Hindlimb muscle (tissue), 1 donor: ENCODE data around the gene PRKACB. TPM values are rescaled to one million over a fixed set of nuclear protein-coding genes. Genes with fewer than 3 reads are reported as not detected.
"Not testable (repeated sequence)": the region's sequence is repeated elsewhere in the genome, so short reads cannot be mapped to it uniquely, and the experiment has no call there.

Experiments
- DNase-seq: peaks from one replicate; pipeline ENCODE4 v3.0.0-alpha.2; 2013
- polyA plus RNA-seq: library from polyadenylated mRNA; unstranded; fragments of 120-200 nt; gene quantifications from one replicate; pipeline ENCODE4 v1.2.1, GENCODE V29; 2013; ENCODE audit not compliant: insufficient read length

The PRKACB gene
- polyA plus RNA-seq, result 21.3 TPM

DNA sequence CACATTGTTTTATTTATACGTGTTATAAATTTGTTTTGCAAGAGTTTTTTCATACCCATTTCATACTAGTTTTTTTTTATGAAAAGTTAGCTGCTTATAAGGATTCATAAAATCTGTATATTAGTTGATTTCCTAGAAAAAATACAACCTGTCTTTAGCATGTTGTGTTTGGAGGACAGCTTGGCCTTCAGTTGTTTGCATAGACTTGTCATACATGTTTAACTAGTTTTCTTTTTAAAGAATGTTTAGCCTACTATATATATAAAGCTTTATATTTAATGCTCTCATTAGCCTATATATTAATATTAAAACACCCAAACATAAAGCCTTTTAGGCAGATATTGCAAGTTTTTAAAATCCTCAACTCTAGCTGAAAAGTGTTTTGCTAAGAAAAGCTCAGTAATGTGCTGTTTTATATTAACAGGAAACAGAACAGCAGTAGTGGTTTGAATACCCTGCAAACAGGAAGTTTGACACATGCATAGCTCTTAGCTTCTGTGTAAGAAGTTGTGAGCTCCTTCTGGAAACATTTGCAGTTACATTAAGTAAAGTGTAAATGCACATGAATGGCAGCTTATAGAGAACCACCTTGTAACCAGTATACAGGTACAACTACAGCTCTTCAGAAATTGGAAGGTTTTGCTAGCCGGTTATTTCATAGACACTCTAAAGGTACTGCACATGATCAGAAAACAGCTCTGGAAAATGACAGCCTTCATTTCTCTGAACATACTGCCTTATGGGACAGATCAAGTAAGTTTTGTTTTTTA lies at the start of gene PRKACB:
Gene PRKACB (plus strand): TSS at position 476 of the 770 bp plus-strand sequence. CDS start 91 bp downstream, at position 567.
- peak; percentile 8 for DNase-seq

DNA sequence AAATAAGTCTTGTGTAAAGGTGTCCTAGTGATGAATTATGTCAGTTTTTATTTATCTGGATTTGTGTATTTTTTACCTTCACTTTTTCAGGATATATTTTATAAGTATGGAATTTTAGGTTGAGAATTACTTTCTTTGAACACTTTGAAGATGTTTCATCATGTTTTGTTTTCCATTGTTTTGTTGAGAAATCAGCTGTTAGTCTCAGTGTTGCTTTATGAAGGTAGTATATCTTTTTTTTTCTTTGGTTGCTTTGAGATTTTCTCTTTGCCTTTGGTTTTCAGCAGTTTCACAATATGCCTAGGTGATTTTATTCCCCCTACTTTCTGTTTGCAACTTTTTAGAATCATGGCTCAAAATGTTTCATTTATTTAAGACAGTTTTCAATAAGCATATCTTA lies 48.8 kb upstream of the PRKACB start:
- no peak for DNase-seq

DNA sequence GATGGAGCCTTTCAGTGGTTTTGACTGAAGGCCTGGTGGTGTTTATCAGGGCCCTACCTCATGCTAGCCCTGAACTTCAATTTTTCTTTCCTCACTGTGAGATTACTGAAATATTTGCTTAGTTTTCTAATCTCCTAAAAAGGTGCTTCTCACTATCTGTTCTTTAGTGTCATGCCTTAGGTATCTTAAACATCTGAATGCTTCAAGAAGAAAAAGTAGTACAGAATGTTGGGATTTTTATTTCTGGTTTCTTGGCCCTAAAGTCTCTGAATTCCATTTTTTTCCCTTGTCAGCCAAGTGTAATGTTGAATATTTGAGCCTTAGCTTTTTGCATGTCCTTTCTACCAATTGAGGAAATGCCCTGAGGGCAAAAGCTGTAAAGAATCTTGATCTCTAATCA lies 47.9 kb upstream of the PRKACB start:
- DNase-seq, result no peak

DNA sequence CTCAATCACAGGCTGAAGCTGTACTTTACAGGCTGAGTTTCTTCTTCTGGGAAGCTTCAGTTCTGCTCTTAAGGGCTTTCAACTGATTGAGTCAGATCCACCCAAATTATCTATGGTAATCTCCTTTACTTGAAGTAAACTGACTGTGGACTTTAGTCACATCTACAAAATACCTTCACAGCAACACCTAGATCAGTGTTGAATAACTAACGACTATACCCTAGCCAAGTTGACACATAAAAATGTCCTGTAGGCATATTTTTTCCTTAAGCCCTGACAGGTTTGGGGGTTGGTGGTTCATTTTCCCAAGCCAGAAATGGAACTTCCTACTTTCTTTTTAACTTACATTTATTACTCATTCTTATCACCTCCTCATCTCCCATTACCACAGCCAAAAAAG lies 42.9 kb upstream of the PRKACB start:
- DNase-seq, result no peak

DNA sequence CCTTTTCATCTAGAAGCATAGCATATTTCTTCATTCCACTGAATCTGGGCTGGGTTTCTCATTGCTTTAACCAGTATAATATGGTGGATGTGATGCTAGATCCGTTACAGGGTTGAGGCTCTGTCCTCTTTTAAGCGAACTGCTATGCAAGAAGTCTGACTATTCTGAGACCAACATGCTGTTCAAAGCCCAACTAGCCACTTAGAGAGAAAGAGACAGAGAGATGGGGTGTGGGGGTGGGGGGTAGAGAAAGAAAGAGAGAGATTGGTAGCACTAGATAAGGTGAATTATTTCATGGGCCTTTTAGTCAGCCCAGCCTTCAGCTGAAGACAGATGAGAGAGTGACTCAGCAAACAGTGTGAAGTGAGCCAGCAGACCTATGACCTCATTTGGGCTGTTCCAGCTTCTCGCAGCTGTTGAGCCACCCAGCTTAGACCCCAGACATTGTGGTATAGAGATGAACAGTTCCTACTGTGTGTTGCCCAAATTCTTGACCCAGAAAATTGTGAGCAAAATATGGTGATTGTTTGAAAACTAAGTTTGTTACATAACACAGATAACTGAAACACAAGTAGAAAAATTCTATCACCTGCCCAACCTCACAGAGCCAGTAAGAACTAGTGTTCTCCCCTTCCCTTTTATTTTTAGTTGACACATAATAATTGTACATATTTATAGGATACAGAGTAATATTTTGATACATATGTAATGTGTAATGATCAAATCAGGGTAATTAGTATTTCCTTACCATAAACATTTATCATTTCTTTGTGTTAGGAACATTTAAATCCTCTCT lies 40.7 kb upstream of the PRKACB start:
- DNase-seq, result peak; percentile 25

DNA sequence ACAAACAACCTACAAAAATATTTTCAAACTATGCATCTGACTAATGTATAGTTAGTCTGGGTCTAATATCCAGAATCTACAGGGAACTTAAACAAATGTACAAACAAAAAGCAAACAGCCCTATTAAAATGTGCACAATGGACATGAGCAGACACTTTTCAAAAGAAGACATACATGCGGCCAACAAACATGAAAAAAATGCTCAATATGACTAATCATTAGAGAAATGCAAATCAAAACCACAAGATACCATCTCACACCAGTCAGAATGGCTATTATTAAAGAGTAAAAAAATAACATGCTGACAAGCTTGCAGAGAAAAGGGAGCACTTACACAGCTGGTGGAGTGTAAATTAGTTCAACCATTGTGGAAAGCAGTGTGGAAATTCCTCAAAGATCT lies 36.5 kb upstream of the PRKACB start:
- not testable (repeated sequence) for DNase-seq

DNA sequence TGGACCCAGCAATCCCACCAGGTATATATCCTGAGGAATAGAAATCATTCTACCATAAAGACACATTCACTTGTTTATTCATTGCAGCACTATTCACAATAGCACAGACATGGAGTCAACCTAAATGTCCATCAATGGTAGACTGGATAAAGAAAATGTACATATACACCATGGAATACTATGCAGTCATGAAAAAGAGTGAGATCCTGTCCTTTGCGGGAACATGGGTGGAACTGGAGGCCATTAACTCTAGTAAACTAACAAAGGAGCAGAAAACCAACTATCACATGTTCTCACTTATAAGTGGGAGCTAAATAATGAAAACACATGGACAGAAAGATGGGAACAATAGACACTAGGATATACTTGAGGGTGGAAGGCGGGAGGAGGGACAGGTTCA lies 36.1 kb upstream of the PRKACB start:
- DNase-seq, result no peak

DNA sequence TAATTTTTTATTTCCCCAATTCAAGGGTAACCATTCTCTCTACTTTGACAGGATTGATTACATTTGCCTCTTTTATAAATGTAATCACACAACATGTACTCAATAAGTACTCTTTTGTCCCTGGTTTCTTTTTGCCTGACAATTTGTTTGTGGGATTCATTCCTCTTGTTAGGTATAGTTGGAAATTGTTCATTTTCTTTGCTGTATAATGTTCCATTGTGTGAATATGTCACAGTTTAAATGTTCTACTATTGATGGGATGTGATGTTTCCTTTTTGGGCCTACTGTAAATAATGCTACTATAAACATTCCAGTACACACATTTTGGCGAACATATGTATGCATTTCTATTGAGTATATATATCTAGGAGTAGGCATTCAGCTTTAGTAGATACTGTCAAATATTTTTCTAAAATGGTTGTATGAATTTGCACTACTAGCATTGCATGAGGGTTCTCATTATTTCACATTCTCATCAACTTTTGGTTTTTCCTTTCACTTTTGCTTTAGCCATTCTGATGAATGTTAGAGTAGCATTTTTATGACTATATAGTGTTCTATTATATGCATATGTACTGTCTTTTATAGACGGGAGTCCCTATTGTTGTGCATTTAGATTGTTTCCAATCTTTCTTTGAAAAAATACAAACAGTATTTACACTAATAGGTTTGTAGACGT lies 35.0 kb upstream of the PRKACB start:
- DNase-seq, result no peak

DNA sequence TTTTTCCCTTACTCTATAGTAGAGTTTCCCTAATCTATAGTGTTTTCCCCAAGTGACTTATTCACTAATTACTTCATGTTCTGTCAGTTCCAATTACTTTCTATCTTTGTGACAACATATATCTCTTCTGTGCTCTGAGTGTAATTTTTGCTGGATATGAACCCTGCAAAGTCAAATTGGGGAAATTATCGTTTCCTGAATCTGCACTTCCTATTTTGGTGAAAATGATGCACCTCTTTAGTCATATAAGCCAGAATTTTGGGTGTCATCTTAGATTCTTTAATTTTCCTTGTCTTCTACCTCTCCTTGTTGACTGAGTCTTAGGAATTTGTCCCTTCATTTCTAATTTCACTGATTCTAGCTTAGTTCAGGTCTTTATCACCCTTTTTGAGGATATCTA lies 33.4 kb upstream of the PRKACB start:
- DNase-seq, result no peak

DNA sequence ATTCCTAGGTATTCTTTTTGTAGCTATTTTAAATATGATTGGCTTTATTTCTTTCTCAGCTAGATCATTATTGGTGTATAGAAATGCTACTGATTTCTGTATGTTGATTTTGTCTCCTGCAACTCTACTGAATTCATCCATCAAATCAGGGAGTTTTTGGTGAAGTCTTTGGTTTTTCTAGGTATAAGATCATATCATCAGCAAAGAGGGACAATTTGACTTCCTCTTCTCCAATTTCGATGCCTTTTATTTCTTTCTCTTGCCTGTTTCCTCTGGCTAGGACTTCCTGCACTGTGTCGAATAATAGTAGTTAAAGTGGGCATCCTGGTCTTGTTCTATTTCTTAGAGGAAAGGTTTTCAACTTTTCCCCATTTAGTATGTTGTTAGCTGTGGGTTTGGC lies 27.5 kb upstream of the PRKACB start:
- DNase-seq, result no peak

DNA sequence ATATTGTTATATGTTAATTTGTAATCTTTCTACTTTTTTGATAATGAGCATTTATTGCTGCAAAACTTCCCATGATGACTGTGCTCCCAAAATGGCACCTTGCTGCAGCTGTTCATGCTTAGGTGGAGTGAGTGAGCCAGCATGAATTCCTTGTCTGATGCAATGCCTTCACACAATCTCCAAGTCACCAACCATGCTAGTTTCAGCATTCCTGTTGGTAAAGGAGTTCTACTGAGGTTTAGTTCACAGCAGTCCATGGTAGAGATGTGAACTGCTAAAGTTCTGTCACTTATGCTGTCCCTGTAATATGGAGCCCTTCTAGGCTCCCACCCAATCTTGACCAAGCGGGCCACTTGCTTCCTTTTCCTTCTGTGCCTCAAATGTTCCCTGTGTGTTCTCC lies 26.2 kb upstream of the PRKACB start:
- DNase-seq, result no peak

DNA sequence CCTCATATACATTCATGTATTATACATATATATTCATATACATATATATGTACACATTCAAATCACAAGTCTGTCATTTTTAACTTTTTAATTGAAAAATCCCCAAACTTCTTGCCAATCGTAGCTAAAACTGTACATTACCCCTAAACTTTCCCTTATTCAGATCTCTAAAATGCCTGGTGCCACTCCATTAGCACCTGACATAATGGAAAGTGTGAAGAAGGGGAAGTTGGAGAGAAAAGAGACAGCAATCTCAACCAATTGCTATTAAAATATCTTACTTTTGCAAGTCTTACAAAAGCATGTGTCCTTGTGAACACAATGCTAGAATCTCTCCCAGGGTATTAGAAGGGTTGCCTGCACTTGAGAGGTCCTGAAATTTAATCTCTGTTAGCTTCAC lies 22.7 kb upstream of the PRKACB start:
- DNase-seq, result no peak

DNA sequence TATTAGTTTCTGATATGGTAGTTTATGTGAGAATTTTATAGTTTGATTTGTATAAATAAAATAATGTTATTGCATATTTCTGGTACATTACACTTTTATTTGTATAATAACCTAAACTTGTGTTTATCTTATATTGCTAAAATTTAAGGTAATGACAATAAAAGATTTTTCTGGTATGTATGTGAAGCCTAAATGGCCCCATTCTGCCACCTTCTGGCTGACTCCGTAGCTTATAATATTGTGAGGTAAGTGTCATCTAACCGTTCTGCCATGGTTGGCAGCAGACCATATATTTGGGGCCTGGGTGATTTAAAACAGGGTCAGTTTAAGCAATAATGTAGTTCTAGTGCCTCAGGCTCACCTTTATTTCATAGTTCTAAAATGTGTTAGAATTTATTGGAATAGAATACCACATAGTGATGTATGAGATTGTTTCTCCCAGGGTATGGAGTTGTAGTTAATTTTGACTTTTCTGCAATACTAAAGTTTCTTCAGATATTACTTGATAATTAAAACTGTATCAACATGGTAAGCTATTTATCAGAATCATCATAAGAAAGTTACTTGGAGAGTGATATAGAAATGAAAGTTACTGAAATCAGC lies 21.2 kb upstream of the PRKACB start:
- peak; percentile 9 for DNase-seq

DNA sequence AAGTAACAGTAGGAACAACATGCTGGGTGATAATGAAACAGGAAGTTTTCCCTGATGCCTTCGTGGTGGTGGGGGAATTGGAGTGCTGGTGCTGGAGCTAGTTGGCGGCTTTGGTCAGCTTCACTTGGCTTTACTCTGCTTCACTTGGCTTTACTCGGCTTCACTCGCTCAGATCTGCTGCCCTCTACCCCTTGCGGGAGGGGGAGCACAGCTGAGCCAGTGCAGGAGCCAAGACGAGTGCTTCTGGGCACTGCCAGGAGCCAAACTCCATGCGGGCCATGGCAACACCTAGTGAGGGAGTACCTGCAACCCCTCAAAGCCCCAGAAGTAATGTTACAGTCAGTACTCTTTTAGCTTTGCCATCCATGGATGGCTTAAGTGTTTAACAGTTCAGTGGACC lies 10.6 kb upstream of the PRKACB start:
- DNase-seq, result no peak

DNA sequence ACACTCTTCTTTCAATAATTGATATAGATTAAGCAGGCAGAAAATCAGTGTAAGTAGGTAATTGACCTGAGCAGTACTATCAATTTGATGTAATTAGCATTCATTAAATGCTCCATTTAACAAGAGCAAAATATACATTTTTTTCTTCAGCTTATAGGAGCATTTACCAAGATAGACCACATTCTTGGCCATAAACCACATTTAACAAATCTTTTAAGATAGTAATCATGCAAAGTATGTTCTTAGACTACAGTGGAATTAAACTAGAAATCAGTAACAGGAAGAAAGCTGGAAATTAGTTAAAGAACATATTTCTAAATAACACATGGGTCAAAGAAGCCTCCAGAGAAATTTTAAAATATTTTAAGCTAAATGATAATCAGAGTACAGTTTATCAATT lies 8.7 kb upstream of the PRKACB start:
- DNase-seq, result no peak

DNA sequence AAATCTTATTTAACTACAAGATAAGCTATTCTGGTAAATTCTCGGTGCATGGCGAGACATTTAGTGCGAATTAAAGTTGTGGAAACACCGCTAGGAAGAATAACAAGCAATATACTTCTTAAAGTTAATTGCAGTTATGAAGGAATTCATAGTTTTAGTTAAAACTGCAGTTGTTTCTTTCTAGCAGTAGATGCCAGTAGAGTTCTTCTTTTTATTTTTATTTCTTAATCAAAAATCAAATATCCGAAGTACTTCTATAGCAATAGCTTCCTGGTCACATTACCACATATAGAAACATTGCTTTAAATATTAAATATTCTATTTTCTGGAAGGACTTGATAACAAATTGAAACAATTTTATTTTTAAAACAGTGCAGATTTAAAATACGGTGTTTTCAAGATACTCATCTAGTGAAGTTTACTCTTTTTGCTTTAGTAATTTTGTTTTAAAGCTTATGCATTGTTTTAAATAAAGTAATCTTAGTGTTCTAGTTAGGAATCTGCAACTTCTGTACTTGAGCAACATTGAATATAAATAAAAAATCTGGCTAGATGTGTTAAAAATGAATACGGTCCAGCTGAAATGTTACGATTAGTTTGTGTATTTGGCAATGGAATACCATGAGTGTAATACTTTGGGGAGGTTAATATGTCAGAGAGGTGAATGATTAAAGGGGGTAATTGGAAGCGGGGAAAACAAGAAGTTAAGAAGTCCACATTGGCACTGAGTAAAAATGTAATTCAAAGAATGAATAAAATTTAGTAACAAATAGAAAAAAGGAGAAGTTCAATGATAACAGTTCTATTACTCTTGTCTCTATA lies 2.7 kb upstream of the PRKACB start:
- no peak for DNase-seq

DNA sequence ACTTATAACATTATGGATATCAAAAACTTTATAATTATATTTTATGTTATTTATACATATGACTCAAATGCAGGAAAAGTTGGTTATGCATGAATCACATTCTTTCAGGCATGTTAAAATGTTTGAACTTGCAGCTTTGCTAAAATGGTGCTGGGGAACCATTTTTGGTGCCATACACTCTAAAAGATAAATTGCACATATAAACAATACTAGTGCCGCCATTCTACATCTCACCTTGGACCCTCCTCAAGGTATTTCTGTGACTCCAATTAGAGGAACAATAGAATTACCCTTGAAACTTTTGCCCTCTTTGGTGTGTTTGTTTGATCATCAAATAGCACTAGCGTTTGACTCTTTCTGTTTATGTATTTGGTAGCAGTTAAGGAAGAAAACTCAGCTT lies 997 bp downstream of the PRKACB start:
- no peak for DNase-seq

DNA sequence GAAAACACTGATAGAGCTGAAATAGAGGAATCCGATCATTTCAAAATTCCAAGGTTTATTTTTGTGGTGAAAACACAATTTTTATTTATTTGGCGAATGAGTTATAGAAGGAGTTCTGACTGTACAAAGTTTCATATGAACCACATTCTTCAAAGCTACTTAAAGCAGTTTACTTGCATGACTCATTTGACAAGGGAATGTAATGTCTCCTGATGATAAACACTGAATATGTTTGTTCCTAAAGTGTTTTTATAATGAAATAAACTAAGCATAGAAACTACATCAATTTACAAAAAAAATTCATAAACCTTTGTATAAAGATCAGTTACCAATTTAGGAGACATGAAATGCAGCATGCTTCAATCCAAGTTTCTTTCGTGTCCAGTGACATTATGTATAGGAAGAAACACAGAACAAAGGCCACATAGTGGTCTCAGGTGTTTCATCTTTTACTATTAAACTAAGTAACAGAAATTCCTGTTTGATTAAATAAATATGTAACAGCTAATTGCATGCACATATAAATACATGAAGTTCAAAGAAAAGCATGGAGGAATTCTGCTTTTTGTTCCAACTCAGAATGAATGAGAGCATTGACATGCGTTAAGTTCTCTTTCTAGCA lies 2.5 kb downstream of the PRKACB start:
- DNase-seq, result no peak

DNA sequence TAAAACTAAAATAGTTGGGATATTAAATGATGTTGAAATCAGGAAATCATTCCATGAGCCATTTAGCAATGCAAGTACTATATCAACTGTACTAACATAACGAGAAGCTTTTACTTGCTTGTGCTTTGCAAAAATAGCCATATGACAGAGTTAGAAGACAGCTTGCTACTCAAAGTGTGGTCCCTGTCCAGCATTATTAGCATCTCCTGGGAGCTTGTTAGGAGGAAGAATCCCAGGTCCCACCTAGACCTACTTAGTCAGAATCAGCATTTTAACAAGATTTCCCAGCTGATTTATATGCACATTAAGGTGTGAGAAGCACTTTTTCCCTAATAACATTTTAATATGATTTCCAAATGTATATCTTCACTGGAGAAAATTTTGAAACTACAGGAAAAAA lies 4.7 kb downstream of the PRKACB start:
- DNase-seq, result no peak

DNA sequence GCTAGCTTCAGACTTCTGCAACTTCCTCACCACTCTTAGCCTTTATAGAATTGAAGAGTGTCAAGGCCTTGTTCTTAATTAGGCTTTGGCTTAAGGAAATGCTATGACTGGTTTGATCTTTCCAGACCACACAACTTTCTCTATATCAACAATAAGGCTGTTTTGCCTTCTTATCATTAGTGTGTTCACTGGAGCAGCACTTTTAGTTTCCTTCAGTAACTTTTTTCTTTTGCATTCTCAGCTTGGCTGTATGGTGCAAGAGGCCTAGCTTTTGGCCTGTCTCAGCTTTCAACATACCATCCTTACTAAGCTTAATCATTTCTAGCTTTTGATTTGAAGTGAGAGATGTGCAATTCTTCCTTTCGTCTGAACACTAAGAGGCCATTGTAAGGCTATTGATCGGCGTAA lies 8.6 kb downstream of the PRKACB start:
- DNase-seq, result no peak

DNA sequence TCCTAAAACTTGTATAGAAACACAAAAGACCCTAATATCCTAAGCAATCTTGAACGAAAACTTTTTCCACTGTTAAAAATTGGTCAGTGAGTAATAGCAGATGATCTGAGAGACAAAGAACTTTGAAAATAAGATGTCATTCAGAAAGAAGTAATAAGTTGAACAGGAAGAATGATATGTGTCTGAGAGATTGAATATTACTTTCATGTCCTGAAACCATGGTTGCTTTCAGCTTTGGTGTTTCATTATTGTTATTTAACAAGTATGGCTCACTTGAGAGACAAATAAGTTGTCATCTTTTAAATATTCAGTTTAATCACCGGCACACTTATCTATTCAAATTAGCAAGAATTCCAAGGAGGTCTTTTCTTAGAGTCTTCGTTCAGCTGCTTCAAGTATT lies 11.4 kb downstream of the PRKACB start:
- no peak for DNase-seq

DNA sequence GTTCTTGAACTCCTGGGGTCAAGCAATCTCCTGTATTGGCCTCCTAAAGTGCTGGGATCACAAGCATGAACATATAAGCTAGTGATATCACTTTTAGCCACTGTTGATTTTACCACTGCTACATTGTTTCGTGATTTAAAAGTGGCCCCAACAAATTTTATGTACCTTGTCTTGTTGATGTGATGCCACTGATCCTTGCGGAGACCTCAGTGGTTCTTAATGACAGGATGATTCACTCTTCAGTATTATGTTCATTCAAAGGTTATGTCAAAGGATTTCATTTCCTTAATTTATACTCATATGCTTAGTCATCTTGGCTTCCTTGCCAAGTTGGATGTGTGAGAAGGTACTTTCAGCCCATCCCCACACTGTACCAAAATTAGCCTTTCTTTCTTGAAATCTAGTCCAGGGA lies 12.1 kb downstream of the PRKACB start:
- DNase-seq, result no peak
